ENCODE measurements around the gene ANGPT4.

DNA sequence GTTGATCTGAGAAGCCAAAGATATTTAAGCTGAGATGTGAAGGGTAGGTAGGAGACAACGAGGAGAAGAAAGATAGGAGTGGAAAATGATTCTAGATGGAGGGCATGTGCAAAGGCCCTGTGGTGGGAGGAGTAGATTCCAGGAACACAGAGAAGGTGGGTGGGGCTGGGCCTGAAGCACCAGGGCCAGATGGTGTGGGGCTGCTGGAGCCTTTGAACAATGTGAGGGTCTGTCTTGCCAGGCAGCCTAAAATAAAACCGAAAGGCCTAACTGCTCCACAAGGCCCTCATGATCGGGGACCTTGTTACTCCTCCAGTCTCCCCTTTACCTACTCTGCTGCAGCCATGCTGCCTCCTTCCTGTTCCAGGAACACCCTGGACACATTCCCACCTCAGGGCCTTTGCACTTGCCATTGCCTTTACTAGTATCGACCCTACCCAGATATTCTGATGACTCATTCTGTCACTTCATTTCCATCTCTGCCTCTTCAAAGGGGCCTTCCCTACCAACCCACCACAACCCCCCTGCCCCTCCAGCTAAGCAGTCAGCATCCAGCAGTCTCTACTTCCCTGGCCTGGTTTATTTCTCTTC is 62.6 kb downstream of the ANGPT4 start:
- TF ChIP-seq, protein P1, sequence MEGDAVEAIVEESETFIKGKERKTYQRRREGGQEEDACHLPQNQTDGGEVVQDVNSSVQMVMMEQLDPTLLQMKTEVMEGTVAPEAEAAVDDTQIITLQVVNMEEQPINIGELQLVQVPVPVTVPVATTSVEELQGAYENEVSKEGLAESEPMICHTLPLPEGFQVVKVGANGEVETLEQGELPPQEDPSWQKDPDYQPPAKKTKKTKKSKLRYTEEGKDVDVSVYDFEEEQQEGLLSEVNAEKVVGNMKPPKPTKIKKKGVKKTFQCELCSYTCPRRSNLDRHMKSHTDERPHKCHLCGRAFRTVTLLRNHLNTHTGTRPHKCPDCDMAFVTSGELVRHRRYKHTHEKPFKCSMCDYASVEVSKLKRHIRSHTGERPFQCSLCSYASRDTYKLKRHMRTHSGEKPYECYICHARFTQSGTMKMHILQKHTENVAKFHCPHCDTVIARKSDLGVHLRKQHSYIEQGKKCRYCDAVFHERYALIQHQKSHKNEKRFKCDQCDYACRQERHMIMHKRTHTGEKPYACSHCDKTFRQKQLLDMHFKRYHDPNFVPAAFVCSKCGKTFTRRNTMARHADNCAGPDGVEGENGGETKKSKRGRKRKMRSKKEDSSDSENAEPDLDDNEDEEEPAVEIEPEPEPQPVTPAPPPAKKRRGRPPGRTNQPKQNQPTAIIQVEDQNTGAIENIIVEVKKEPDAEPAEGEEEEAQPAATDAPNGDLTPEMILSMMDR (IDR thresholded peaks at IDR 0.05) = no peak
- TF ChIP-seq POLR2A (IDR thresholded peaks at IDR 0.05) = no peak
